Fibroblast of lung (primary cell): ENCODE data around the gene GPRIN2. TPM values are rescaled to one million over a fixed set of nuclear protein-coding genes. Genes with fewer than 3 reads are reported as not detected.

Experiments used
- DNase-seq, 2 donors: peaks; one replicate each; pipeline versions ENCODE4 v3.0.0 to v3.0.0-alpha.2; 2010; ENCODE audit warnings: low read depth in 2 of 2
- H2AFZ ChIP-seq: 2 replicates; pipeline ENCODE4 v1.5.1; 2012; ENCODE audit warnings: low read length, control low read depth, inconsistent platforms
- H3K27ac ChIP-seq: 2 replicates; pipeline ENCODE4 v1.5.1; 2011; ENCODE audit warnings: low read length, control low read depth; ENCODE audit not compliant: insufficient read depth
- H3K27me3 ChIP-seq: 2 replicates; pipeline ENCODE4 v1.5.1; 2011; ENCODE audit warnings: mild to moderate bottlenecking, low read length; ENCODE audit not compliant: control insufficient read depth, insufficient read depth
- H3K36me3 ChIP-seq: 2 replicates; pipeline ENCODE4 v1.5.1; 2011; ENCODE audit warnings: low read length; ENCODE audit not compliant: control insufficient read depth, insufficient read depth
- H3K4me1 ChIP-seq: 2 replicates; pipeline ENCODE4 v1.5.1; 2011; ENCODE audit warnings: low read length; ENCODE audit not compliant: control insufficient read depth, insufficient read depth; ENCODE audit errors: extremely low read depth
- H3K4me2 ChIP-seq: 2 replicates; pipeline ENCODE4 v1.5.1; 2011; ENCODE audit warnings: low read length, control low read depth; ENCODE audit not compliant: insufficient read depth; ENCODE audit errors: extremely low read depth
- H3K4me3 ChIP-seq, 4 experiments: fragments of 200-600 bp in 1 of 4; sonication (generic) in 1 of 4; replicated peaks in 1 of 4; 2 replicates each; pipeline ENCODE4 v1.5.1; 2011 to 2016; ENCODE audit warnings: low read length in 4 of 4, low read depth in 3 of 4, mild to moderate bottlenecking in 3 of 4, control low read depth in 2 of 4, inconsistent platforms in 1 of 4, mixed read lengths in 1 of 4; ENCODE audit not compliant: insufficient read depth in 1 of 4; ENCODE audit errors: control extremely low read depth in 1 of 4
- H3K79me2 ChIP-seq: 2 replicates; pipeline ENCODE4 v1.5.1; 2012; ENCODE audit warnings: mild to moderate bottlenecking, low read length, inconsistent platforms; ENCODE audit not compliant: control insufficient read depth, insufficient read depth
- H3K9ac ChIP-seq: 2 replicates; pipeline ENCODE4 v1.5.1; 2011; ENCODE audit warnings: mild to moderate bottlenecking, low read length, control low read depth; ENCODE audit not compliant: insufficient read depth
- H3K9me3 ChIP-seq: 2 replicates; pipeline ENCODE4 v1.5.1; 2012; ENCODE audit warnings: low read depth, low read length; ENCODE audit not compliant: control insufficient read depth, insufficient read depth
- H4K20me1 ChIP-seq: 2 replicates; pipeline ENCODE4 v1.5.1; 2011; ENCODE audit warnings: low read length; ENCODE audit not compliant: control insufficient read depth, insufficient read depth; ENCODE audit errors: extremely low read depth
- EZH2 ChIP-seq: IDR thresholded peaks from 2 replicates; pipeline ENCODE4 v1.5.1; 2012; ENCODE audit warnings: low read length, control low read depth, mild to moderate bottlenecking; ENCODE audit errors: missing control alignments
- polyA plus RNA-seq, 2 donors: library from polyadenylated mRNA; depleted of rRNA in 1 of 2; stranded (reverse) in 1 of 2; unstranded in 1 of 2; fragments of >200 nt; gene quantifications; 2 replicates each; pipeline ENCODE4 v1.2.1, GENCODE V29; 2011 to 2012; ENCODE audit warnings: missing spikeins in 1 of 2
- total RNA-seq: library from RNA; depleted of rRNA; stranded (reverse); fragments of >200 nt; gene quantifications from 2 replicates; pipeline ENCODE4 v1.2.1, GENCODE V29; 2014
- TF ChIP-seq, protein P1 (sequence below), 2 donors: IDR thresholded peaks in 1 of 2; conservative IDR thresholded peaks in 1 of 2; 1 replicate in 1 of 2; 2 replicates in 1 of 2; pipeline ENCODE4 v1.5.1; 2011 to 2012; ENCODE audit warnings: low read length in 2 of 2, control low read depth in 1 of 2, inconsistent platforms in 1 of 2, low read depth in 1 of 2, mild to moderate bottlenecking in 1 of 2

Gene GPRIN2
- total and polyA plus RNA-seq, 2 donors (not counting 1 experiment from before 2014, with no cell fraction given): not detected

DNA sequence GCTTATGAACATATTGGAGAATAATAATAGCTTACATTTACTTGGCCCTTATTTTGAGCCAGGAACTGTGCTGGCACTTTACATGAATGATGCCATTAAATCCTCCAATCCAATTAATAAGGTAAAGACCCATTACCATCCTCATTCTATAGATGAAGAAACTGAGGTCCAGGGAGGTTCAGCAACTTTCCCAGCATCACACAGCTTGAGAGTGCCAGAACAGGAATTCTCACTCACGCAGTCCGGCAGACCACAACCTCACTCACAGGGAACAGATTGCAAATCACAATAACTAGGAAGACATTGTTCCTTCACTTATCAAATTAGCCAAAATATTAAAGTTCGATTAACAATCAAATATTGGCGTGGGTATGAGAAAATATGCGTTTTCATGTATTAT is 18.3 kb downstream of the GPRIN2 start:
- Histone ChIP-seq H3K4me3 (no peak overlapping the region), H3K4me1 (no peaks in the 10 kb centered on the region), H2AFZ (no peak overlapping the region), H3K9me3 (no peaks in the 10 kb centered on the region), H3K36me3 (no peaks in the 10 kb centered on the region), H3K79me2 (no peaks in the 10 kb centered on the region), H3K27me3 (peaks cover 14% of the 10 kb centered on the region), H3K4me2 (no peak overlapping the region), H4K20me1 (no peaks in the 10 kb centered on the region), H3K9ac (no peak overlapping the region), H3K27ac (no peak overlapping the region)
- TF ChIP-seq EZH2: no peak
- TF ChIP-seq, protein P1, sequence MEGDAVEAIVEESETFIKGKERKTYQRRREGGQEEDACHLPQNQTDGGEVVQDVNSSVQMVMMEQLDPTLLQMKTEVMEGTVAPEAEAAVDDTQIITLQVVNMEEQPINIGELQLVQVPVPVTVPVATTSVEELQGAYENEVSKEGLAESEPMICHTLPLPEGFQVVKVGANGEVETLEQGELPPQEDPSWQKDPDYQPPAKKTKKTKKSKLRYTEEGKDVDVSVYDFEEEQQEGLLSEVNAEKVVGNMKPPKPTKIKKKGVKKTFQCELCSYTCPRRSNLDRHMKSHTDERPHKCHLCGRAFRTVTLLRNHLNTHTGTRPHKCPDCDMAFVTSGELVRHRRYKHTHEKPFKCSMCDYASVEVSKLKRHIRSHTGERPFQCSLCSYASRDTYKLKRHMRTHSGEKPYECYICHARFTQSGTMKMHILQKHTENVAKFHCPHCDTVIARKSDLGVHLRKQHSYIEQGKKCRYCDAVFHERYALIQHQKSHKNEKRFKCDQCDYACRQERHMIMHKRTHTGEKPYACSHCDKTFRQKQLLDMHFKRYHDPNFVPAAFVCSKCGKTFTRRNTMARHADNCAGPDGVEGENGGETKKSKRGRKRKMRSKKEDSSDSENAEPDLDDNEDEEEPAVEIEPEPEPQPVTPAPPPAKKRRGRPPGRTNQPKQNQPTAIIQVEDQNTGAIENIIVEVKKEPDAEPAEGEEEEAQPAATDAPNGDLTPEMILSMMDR (conservative IDR thresholded peaks at IDR 0.05 in 1 of 2, IDR thresholded peaks at IDR 0.05 in 1 of 2; ENCODE audit: low read depth in 1 of 2, low read length in 2 of 2): no peak
- DNase-seq: no peak

DNA sequence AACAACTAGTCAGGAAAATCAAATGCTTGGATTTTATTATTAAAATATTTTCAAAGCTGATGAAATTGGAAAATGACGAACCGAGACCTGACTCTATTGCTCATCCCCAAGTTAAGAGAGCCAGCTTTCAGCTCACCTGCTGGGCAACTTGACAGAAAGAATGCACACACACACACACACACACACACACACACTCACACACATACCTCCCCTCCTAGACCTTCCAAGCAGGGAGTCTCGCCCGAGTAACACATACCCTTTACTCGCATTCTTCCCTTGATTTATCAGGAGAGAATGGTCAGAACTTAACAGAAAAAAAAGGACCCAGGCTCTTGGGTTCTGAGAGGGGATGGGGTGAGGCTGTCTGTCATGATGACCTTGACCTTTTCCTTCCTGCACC is 19.1 kb downstream of the GPRIN2 start:
- TF ChIP-seq, protein P1 (conservative IDR thresholded peaks at IDR 0.05 in 1 of 2, IDR thresholded peaks at IDR 0.05 in 1 of 2; ENCODE audit: low read depth in 1 of 2, low read length in 2 of 2): no peak
- no peak for TF ChIP-seq EZH2
- Histone ChIP-seq H3K27me3 (peaks cover 12% of the 10 kb centered on the region), H3K79me2 (no peaks in the 10 kb centered on the region), H3K27ac (no peak overlapping the region), H2AFZ (no peak overlapping the region), H3K9me3 (no peaks in the 10 kb centered on the region), H3K4me2 (no peak overlapping the region), H4K20me1 (no peaks in the 10 kb centered on the region), H3K36me3 (no peaks in the 10 kb centered on the region), H3K4me3 (no peak overlapping the region), H3K4me1 (no peaks in the 10 kb centered on the region), H3K9ac (no peak overlapping the region)
- no peak for DNase-seq

DNA sequence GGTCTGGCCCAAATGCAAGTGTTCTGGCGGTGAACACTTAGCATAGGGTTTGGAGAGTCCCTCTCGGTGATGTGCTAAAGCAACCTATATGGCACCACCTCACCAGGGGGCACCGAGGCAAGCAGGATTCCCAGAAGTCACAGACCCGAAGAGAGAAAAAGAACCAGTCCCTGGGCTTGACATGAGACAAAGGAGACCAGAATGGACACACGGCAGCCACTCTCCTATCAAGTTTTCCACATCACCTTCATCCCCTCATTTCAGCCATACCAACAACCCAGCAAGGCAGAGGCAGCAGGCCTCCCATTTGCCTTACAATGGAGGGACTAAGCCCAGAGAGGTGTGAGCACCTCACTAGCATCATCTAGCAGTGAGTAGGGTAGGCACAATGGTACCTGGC is 19.7 kb downstream of the GPRIN2 start:
- no peak for TF ChIP-seq EZH2
- TF ChIP-seq, protein P1 (conservative IDR thresholded peaks at IDR 0.05 in 1 of 2, IDR thresholded peaks at IDR 0.05 in 1 of 2; ENCODE audit: low read depth in 1 of 2, low read length in 2 of 2): no peak
- H3K27me3 ChIP-seq: peaks cover 12% of the 10 kb centered on the region
- no peak overlapping the region for H2AFZ ChIP-seq
- no peak for DNase-seq
- no peak overlapping the region for H3K4me2 ChIP-seq
- no peaks in the 10 kb centered on the region for H3K4me1 ChIP-seq
- no peaks in the 10 kb centered on the region for H3K36me3 ChIP-seq
- no peak overlapping the region for H3K9ac ChIP-seq
- no peaks in the 10 kb centered on the region for H3K79me2 ChIP-seq
- no peak overlapping the region for H3K4me3 ChIP-seq
- no peaks in the 10 kb centered on the region for H4K20me1 ChIP-seq
- H3K27ac ChIP-seq: no peak overlapping the region
- H3K9me3 ChIP-seq: no peaks in the 10 kb centered on the region
